ENCODE measurements around the gene WWP2.

Gene WWP2

GRCh38 chr16:69861292-69862030 lies 99.3 kb downstream of the WWP2 start:
- peak overlapping the region in 2 of 5 donors; percentile 14 to 26 for H3K9ac ChIP-seq (ENCODE audit: low read length in 5 of 5)
- peak overlapping the region in 2 of 5 donors; percentile 18 to 36 for H3K4me3 ChIP-seq (ENCODE audit: low read depth in 1 of 5, low read length in 5 of 5)
- no peaks in the 10 kb centered on the region for H3K27me3 ChIP-seq (ENCODE audit: control insufficient read depth in 5 of 5, insufficient read depth in 4 of 5, low read length in 5 of 5)
- peak overlapping the region; percentile 60 for H3K27ac ChIP-seq (ENCODE audit: low read depth, low read length)
- H3K4me1 ChIP-seq (ENCODE audit: control insufficient read depth in 5 of 5, insufficient read depth in 5 of 5, low read length in 5 of 5) = peaks cover 2 to 33% (median 32%) of the 10 kb centered on the region in 5 donors
- no peaks in the 10 kb centered on the region for H3K9me3 ChIP-seq (ENCODE audit: control insufficient read depth in 5 of 5, low read length in 5 of 5)
- peaks cover 0 to 3% (median 0%) of the 10 kb centered on the region in 5 donors for H3K36me3 ChIP-seq (ENCODE audit: control insufficient read depth in 5 of 5, insufficient read depth in 5 of 5, low read length in 5 of 5)

- no peak overlapping the region for H3K4me3 ChIP-seq (ENCODE audit: low read depth in 1 of 5, low read length in 5 of 5)
- H3K9me3 ChIP-seq (ENCODE audit: control insufficient read depth in 5 of 5, low read length in 5 of 5) = no peaks in the 10 kb centered on the region
- peaks cover 2 to 30% (median 28%) of the 10 kb centered on the region in 5 donors for H3K4me1 ChIP-seq (ENCODE audit: control insufficient read depth in 5 of 5, insufficient read depth in 5 of 5, low read length in 5 of 5)
- no peak overlapping the region for H3K9ac ChIP-seq (ENCODE audit: low read length in 5 of 5)
- H3K36me3 ChIP-seq (ENCODE audit: control insufficient read depth in 5 of 5, insufficient read depth in 5 of 5, low read length in 5 of 5) = peaks cover 0 to 6% (median 2%) of the 10 kb centered on the region in 5 donors
- H3K27me3 ChIP-seq (ENCODE audit: control insufficient read depth in 5 of 5, insufficient read depth in 4 of 5, low read length in 5 of 5) = no peaks in the 10 kb centered on the region
- H3K27ac ChIP-seq (ENCODE audit: low read depth, low read length) = no peak overlapping the region
Observed at GRCh38 chr16:69863401-69864281, 101.5 kb downstream of the WWP2 start.

- H3K4me3 ChIP-seq (ENCODE audit: low read depth in 1 of 5, low read length in 5 of 5) = no peak overlapping the region
- H3K4me1 ChIP-seq (ENCODE audit: control insufficient read depth in 5 of 5, insufficient read depth in 5 of 5, low read length in 5 of 5) = peaks cover 0 to 19% (median 18%) of the 10 kb centered on the region in 5 donors
- H3K9ac ChIP-seq (ENCODE audit: low read length in 5 of 5) = no peak overlapping the region
- H3K27me3 ChIP-seq (ENCODE audit: control insufficient read depth in 5 of 5, insufficient read depth in 4 of 5, low read length in 5 of 5) = no peaks in the 10 kb centered on the region
- H3K9me3 ChIP-seq (ENCODE audit: control insufficient read depth in 5 of 5, low read length in 5 of 5) = no peaks in the 10 kb centered on the region
- no peak overlapping the region for H3K27ac ChIP-seq (ENCODE audit: low read depth, low read length)
- peaks cover 0 to 7% (median 2%) of the 10 kb centered on the region in 5 donors for H3K36me3 ChIP-seq (ENCODE audit: control insufficient read depth in 5 of 5, insufficient read depth in 5 of 5, low read length in 5 of 5)
Observed at GRCh38 chr16:69865701-69866100, 103.6 kb downstream of the WWP2 start.

GRCh38 chr16:69867784-69868560 lies 105.8 kb downstream of the WWP2 start:
- Histone ChIP-seq H3K27ac (ENCODE audit: low read depth, low read length) (no peak overlapping the region), H3K36me3 (ENCODE audit: control insufficient read depth in 5 of 5, insufficient read depth in 5 of 5, low read length in 5 of 5) (peaks cover 0 to 21% (median 13%) of the 10 kb centered on the region in 5 donors), H3K9me3 (ENCODE audit: control insufficient read depth in 5 of 5, low read length in 5 of 5) (no peaks in the 10 kb centered on the region)

GRCh38 chr16:69870761-69871160 lies 108.6 kb downstream of the WWP2 start:
- H3K36me3 ChIP-seq (ENCODE audit: control insufficient read depth in 5 of 5, insufficient read depth in 5 of 5, low read length in 5 of 5) = peaks cover 0 to 42% (median 30%) of the 10 kb centered on the region in 5 donors
- H3K9me3 ChIP-seq (ENCODE audit: control insufficient read depth in 5 of 5, low read length in 5 of 5) = no peaks in the 10 kb centered on the region
- no peaks in the 10 kb centered on the region for H3K27me3 ChIP-seq (ENCODE audit: control insufficient read depth in 5 of 5, insufficient read depth in 4 of 5, low read length in 5 of 5)
- H3K4me1 ChIP-seq (ENCODE audit: control insufficient read depth in 5 of 5, insufficient read depth in 5 of 5, low read length in 5 of 5) = peaks cover 0 to 6% (median 0%) of the 10 kb centered on the region in 5 donors
- no peak overlapping the region for H3K9ac ChIP-seq (ENCODE audit: low read length in 5 of 5)
- no peak overlapping the region for H3K4me3 ChIP-seq (ENCODE audit: low read depth in 1 of 5, low read length in 5 of 5)
- no peak overlapping the region for H3K27ac ChIP-seq (ENCODE audit: low read depth, low read length)

More at GRCh38 chr16:69867784-69868560, 105.8 kb downstream of the WWP2 start:
- Histone ChIP-seq H3K27me3 (ENCODE audit: control insufficient read depth in 5 of 5, insufficient read depth in 4 of 5, low read length in 5 of 5) (no peaks in the 10 kb centered on the region), H3K4me1 (ENCODE audit: control insufficient read depth in 5 of 5, insufficient read depth in 5 of 5, low read length in 5 of 5) (peaks cover 0 to under 1% (median 0%) of the 10 kb centered on the region in 5 donors), H3K4me3 (ENCODE audit: low read depth in 1 of 5, low read length in 5 of 5) (no peak overlapping the region), H3K9ac (ENCODE audit: low read length in 5 of 5) (no peak overlapping the region)

GRCh38 chr16:69871708-69872107 lies 109.6 kb downstream of the WWP2 start:
- peaks cover 0 to 3% (median 2%) of the 10 kb centered on the region in 5 donors for H3K9me3 ChIP-seq (ENCODE audit: control insufficient read depth in 5 of 5, low read length in 5 of 5)
- no peak overlapping the region for H3K4me3 ChIP-seq (ENCODE audit: low read depth in 1 of 5, low read length in 5 of 5)
- no peaks in the 10 kb centered on the region for H3K27me3 ChIP-seq (ENCODE audit: control insufficient read depth in 5 of 5, insufficient read depth in 4 of 5, low read length in 5 of 5)
- no peak overlapping the region for H3K27ac ChIP-seq (ENCODE audit: low read depth, low read length)
- peaks cover 0 to 6% (median 0%) of the 10 kb centered on the region in 5 donors for H3K4me1 ChIP-seq (ENCODE audit: control insufficient read depth in 5 of 5, insufficient read depth in 5 of 5, low read length in 5 of 5)
- peaks cover 2 to 49% (median 32%) of the 10 kb centered on the region in 5 donors for H3K36me3 ChIP-seq (ENCODE audit: control insufficient read depth in 5 of 5, insufficient read depth in 5 of 5, low read length in 5 of 5)
- no peak overlapping the region for H3K9ac ChIP-seq (ENCODE audit: low read length in 5 of 5)

GRCh38 chr16:69872888-69873287 lies 110.8 kb downstream of the WWP2 start:
- no peak overlapping the region for H3K27ac ChIP-seq (ENCODE audit: low read depth, low read length)
- H3K9me3 ChIP-seq (ENCODE audit: control insufficient read depth in 5 of 5, low read length in 5 of 5) = peaks cover 0 to 8% (median 5%) of the 10 kb centered on the region in 5 donors
- peaks cover 11 to 56% (median 36%) of the 10 kb centered on the region in 5 donors for H3K36me3 ChIP-seq (ENCODE audit: control insufficient read depth in 5 of 5, insufficient read depth in 5 of 5, low read length in 5 of 5)
- no peaks in the 10 kb centered on the region for H3K27me3 ChIP-seq (ENCODE audit: control insufficient read depth in 5 of 5, insufficient read depth in 4 of 5, low read length in 5 of 5)
- H3K9ac ChIP-seq (ENCODE audit: low read length in 5 of 5) = no peak overlapping the region
- peaks cover 0 to 6% (median 0%) of the 10 kb centered on the region in 5 donors for H3K4me1 ChIP-seq (ENCODE audit: control insufficient read depth in 5 of 5, insufficient read depth in 5 of 5, low read length in 5 of 5)
- no peak overlapping the region for H3K4me3 ChIP-seq (ENCODE audit: low read depth in 1 of 5, low read length in 5 of 5)

- H3K27ac ChIP-seq (ENCODE audit: low read depth, low read length) = no peak overlapping the region
- peaks cover 11 to 63% (median 36%) of the 10 kb centered on the region in 5 donors for H3K36me3 ChIP-seq (ENCODE audit: control insufficient read depth in 5 of 5, insufficient read depth in 5 of 5, low read length in 5 of 5)
Observed at GRCh38 chr16:69873783-69874182, 111.7 kb downstream of the WWP2 start.

GRCh38 chr16:69874271-69874670 lies 112.1 kb downstream of the WWP2 start:
- Histone ChIP-seq H3K27me3 (ENCODE audit: control insufficient read depth in 5 of 5, insufficient read depth in 4 of 5, low read length in 5 of 5) (no peaks in the 10 kb centered on the region), H3K9me3 (ENCODE audit: control insufficient read depth in 5 of 5, low read length in 5 of 5) (peaks cover 0 to 8% (median 5%) of the 10 kb centered on the region in 5 donors), H3K4me1 (ENCODE audit: control insufficient read depth in 5 of 5, insufficient read depth in 5 of 5, low read length in 5 of 5) (peaks cover 0 to 6% (median 0%) of the 10 kb centered on the region in 5 donors), H3K9ac (ENCODE audit: low read length in 5 of 5) (no peak overlapping the region), H3K27ac (ENCODE audit: low read depth, low read length) (no peak overlapping the region), H3K4me3 (ENCODE audit: low read depth in 1 of 5, low read length in 5 of 5) (no peak overlapping the region), H3K36me3 (ENCODE audit: control insufficient read depth in 5 of 5, insufficient read depth in 5 of 5, low read length in 5 of 5) (peaks cover 11 to 63% (median 36%) of the 10 kb centered on the region in 5 donors)

More at GRCh38 chr16:69873783-69874182, 111.7 kb downstream of the WWP2 start:
- H3K4me1 ChIP-seq (ENCODE audit: control insufficient read depth in 5 of 5, insufficient read depth in 5 of 5, low read length in 5 of 5) = peaks cover 0 to 6% (median 0%) of the 10 kb centered on the region in 5 donors
- H3K9ac ChIP-seq (ENCODE audit: low read length in 5 of 5) = no peak overlapping the region
- no peaks in the 10 kb centered on the region for H3K27me3 ChIP-seq (ENCODE audit: control insufficient read depth in 5 of 5, insufficient read depth in 4 of 5, low read length in 5 of 5)
- H3K4me3 ChIP-seq (ENCODE audit: low read depth in 1 of 5, low read length in 5 of 5) = no peak overlapping the region
- peaks cover 0 to 8% (median 5%) of the 10 kb centered on the region in 5 donors for H3K9me3 ChIP-seq (ENCODE audit: control insufficient read depth in 5 of 5, low read length in 5 of 5)

All from subcutaneous abdominal adipose tissue (tissue), 5 donors.